Activated naive CD8-positive, alpha-beta T cell treated with anti-CD3 and anti-CD28 coated beads for 36 hours (primary cell): ENCODE results near the gene PYGB. TPM values are rescaled to one million over a fixed set of nuclear protein-coding genes. Genes with fewer than 3 reads are reported as not detected.

ENCODE experiments used
- DNase-seq: peaks from one replicate; pipeline ENCODE4 v3.0.0; 2021
- H3K27ac Mint-ChIP-seq: one replicate; pipeline ENCODE4 v1.8.0; 2022; ENCODE audit warnings: mild to moderate bottlenecking, moderate library complexity, mixed read lengths
- H3K27me3 Mint-ChIP-seq: one replicate; pipeline ENCODE4 v1.8.0; 2022; ENCODE audit warnings: mild to moderate bottlenecking, mixed read lengths
- H3K36me3 Mint-ChIP-seq: one replicate; pipeline ENCODE4 v1.8.0; 2021; ENCODE audit warnings: mild to moderate bottlenecking, mixed read lengths
- H3K4me1 Mint-ChIP-seq: one replicate; pipeline ENCODE4 v1.8.0; 2021; ENCODE audit warnings: mixed read lengths
- H3K4me3 Mint-ChIP-seq: one replicate; pipeline ENCODE4 v1.8.0; 2022; ENCODE audit warnings: mild to moderate bottlenecking, moderate library complexity, mixed read lengths
- H3K9me3 Mint-ChIP-seq: one replicate; pipeline ENCODE4 v1.8.0; 2022; ENCODE audit warnings: mixed read lengths
- total RNA-seq, 2 experiments: library from RNA; stranded (reverse); gene quantifications; one replicate each; pipeline ENCODE4 v1.2.3, GENCODE V29; 2021

PYGB gene
- total RNA-seq, 2 experiments from 2014 or later: 30.3 to 31.0 TPM

DNA sequence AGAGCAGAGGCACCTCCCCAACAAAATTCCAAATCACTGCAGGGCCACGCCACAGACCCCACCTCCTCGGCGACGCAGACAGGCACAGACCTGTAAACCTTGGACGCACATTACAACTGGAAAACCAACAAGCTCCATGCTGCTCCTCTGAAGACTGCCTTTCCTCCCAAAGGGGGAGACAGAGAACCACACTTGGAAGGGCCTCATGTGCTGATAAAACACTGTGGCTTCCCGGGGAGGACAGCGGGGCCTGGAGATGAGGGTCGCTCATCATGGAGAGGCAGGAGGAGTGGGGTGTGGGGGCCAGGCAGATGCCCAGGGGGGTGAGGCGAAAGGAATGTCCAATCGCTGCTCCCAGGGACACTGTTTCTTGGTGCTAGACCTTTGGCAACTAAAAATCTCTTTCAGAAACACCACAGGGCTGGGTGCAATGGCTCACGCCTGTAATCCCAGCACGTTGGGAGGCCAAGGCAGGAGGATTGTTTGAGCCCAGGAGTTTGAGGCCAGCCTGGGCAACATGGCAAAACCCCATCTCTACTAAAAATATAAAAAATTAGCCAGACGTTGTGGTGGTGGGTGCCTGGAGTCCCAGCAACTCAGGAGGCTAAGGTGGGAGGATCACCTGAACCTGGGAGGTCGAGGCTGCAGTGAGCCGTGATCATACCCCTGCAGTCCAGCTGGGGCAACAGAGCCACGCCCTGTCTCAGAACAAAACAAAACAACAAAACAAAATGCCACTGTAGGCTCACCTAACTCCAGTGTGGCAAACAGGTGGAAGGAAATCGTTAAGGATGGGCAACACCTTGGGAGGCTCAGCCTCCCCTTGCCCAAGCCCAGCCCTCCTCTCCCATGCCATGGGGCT, 88.9 kb downstream of the PYGB start:
- Mint-ChIP-seq H3K4me1 (peaks cover 4% of the 10 kb centered on the region), H3K9me3 (peaks cover 1% of the 10 kb centered on the region), H3K27ac (no peak overlapping the region), H3K27me3 (no peaks in the 10 kb centered on the region), H3K4me3 (no peak overlapping the region), H3K36me3 (peaks cover 13% of the 10 kb centered on the region)
- DNase-seq: no peak

DNA sequence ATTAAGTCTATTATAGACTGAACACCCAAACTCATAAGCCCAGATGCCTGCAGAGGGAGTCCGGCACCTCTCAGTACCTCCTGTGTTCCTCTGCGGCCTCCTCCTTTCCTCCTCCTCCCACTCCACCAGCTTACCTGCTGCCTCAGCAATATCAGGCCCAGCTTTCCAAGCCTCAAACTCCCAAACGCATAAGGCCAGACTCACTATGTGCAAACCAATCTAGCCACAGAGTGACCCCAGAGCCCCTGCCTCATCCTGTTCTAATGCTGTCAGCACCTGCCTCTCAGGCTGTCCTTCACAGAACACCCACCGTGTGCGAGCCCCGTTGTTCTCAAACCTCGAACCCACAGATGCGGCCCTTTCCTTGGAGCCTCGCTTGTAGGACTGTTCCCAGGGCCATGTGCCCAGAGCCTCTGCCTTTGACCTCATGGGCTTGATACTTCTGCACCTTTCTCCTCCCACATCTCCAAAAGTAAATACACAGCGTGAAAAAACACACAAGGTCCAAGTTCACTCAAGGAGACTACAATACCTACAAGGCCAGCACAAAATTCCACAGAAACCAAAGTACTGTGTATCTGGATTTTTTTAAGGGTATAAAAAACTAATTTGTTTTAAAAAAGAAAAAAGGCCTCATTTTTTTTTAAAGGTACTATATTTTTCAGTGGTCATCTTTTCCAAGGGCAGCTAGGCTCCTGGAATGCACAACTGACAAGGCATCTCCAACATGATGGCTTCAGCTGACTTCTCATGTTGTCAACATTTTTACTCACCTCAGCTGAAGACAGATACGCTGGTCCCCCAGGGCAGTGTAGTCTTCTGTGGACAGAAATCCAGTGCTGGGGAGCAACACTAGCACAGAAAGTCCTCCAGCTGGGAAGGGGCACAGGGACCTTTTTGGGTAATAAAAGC, 90.5 kb downstream of the PYGB start:
- H3K4me1 Mint-ChIP-seq: peaks cover 4% of the 10 kb centered on the region
- peaks cover 1% of the 10 kb centered on the region for H3K9me3 Mint-ChIP-seq
- no peak overlapping the region for H3K4me3 Mint-ChIP-seq
- H3K27ac Mint-ChIP-seq: no peak overlapping the region
- DNase-seq: no peak
- peaks cover 16% of the 10 kb centered on the region for H3K36me3 Mint-ChIP-seq
- no peaks in the 10 kb centered on the region for H3K27me3 Mint-ChIP-seq

DNA sequence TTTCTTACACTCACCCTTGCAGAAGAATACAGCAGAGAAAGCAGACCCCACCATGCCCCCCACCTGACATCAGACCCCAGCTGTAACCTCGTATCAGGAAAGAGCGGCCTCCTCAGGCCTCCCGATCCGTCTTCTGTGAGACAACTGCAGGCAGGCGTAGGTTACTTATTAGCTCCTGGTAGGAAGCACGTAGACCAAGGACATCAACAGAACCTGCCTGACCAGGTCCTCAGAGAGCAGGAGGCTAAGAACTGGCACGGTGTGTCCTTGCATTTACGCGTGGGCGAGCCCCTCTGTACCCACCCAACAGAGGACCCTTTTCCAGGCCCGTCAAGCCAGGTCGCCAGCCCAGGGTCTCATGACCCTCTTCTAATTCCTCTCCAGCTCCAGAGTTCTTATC, 91.7 kb downstream of the PYGB start:
- Mint-ChIP-seq H3K4me1 (peaks cover 9% of the 10 kb centered on the region), H3K27me3 (no peaks in the 10 kb centered on the region), H3K27ac (no peak overlapping the region), H3K4me3 (no peak overlapping the region), H3K36me3 (peaks cover 21% of the 10 kb centered on the region), H3K9me3 (peaks cover 1% of the 10 kb centered on the region)
- no peak for DNase-seq

DNA sequence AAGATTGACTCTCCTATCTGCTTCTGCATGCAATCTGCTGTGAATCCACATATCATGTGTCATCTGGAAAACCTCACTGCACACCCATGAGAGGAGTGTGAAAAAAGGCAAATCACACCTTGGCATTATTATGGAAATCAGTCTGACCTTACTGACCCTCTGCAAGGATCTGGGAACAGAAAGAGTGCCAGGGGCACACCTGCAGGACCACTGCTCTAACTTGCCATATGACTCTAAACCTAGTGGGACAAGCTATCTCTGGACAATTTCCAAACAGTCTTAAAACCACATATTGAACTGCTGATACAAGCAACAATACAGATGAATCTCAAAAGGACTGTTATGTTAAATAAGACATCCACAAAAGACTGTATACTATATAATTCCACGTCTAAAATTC, 92.5 kb downstream of the PYGB start:
- no peaks in the 10 kb centered on the region for H3K27me3 Mint-ChIP-seq
- no peak overlapping the region for H3K4me3 Mint-ChIP-seq
- no peak overlapping the region for H3K27ac Mint-ChIP-seq
- peaks cover 1% of the 10 kb centered on the region for H3K9me3 Mint-ChIP-seq
- H3K4me1 Mint-ChIP-seq: peaks cover 14% of the 10 kb centered on the region
- H3K36me3 Mint-ChIP-seq: peaks cover 27% of the 10 kb centered on the region
- DNase-seq: no peak

DNA sequence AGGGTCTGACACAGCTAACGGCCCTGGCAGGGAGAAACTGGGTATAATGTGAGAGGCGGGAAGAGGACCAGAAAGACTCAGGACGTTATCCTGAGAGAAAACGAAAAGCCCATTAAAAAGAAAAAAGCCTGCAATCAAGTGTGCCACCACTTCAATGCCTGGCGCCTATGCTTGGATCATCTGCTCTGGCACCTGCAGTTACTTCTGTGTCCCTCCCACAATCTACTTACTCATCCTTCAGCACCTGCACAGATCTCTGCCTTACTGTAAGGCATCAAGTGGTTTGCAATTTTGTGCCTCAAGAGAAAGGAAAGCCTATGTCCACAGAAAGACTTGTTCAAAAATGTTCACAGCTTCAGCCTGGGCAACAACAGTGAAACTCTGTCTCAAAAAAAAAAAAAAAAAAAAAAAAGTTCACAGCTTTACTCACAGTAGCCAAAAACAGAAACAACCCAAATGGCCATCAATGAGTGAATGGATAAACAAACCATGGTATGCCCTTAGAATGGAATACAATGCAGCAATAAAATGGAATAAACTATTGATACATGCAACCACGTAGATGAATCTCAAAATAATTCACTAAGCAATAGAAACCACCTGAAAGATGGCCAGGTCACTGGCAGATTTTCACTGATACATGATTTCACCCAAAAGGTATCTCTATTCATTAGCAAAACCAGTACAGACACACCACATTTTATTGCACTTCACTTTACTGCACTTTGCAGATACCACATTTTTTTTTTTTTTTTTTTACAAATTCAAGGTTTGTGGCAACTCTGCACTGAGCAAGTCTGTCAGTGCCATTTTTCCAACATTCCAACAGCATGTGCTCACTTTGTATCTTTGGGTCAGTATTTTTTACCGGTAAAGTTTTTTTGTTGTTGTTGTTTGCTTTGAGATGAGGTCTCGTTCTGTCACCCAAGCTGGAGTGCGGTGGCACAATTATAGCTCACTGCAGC, 94.1 kb downstream of the PYGB start:
- H3K4me3 Mint-ChIP-seq: no peak overlapping the region
- H3K9me3 Mint-ChIP-seq: no peaks in the 10 kb centered on the region
- no peaks in the 10 kb centered on the region for H3K27me3 Mint-ChIP-seq

DNA sequence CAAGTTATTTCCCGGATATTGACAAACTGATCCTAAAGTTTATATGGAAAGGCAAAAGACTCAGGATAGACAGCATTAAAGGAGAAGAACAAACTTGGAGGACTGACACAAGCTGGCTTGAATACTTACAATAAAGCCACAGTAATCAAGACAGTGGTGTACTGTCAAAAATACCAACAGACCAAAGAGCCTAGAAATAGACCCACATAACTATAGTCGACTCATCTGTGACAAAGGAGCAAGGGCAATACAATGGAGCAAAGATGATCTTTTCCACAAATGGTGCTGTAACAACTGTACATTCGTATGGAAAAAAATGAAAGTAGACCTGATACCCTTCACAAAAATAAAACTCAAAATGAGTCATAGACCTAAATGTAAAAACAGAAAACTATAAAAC, 96.7 kb downstream of the PYGB start:
- H3K27ac Mint-ChIP-seq: no peak overlapping the region

More for the DNA sequence above, 94.1 kb downstream of the PYGB start:
- H3K36me3 Mint-ChIP-seq: peaks cover 20% of the 10 kb centered on the region
- peaks cover 24% of the 10 kb centered on the region for H3K4me1 Mint-ChIP-seq
- H3K27ac Mint-ChIP-seq: no peak overlapping the region
- no peak for DNase-seq

DNA sequence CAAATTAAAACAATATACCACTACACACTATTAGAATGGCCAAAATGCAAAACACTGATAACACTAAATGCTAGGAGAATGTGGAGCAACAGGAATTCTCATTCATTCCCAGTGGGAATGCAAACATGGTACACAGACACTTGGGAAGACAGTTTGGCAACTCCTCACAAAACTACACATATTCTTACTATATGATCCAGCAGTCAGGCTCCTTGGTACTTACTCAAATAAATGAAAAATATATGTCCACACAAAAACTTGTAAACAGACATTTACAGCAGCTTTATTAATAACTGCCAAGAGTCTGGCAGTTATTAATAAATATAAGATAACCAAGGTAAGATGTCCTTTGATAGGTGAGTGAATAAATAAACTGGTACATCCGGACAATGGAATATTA, 97.8 kb downstream of the PYGB start:
- H3K4me3 Mint-ChIP-seq: no peak overlapping the region
- no peaks in the 10 kb centered on the region for H3K9me3 Mint-ChIP-seq
- H3K27me3 Mint-ChIP-seq: no peaks in the 10 kb centered on the region
- DNase-seq: no peak
- peaks cover 22% of the 10 kb centered on the region for H3K4me1 Mint-ChIP-seq
- H3K27ac Mint-ChIP-seq: no peak overlapping the region
- H3K36me3 Mint-ChIP-seq: peaks cover 16% of the 10 kb centered on the region

More for the DNA sequence above, 96.7 kb downstream of the PYGB start:
- H3K4me3 Mint-ChIP-seq: no peak overlapping the region
- peaks cover 17% of the 10 kb centered on the region for H3K36me3 Mint-ChIP-seq
- no peak for DNase-seq
- no peaks in the 10 kb centered on the region for H3K27me3 Mint-ChIP-seq
- H3K9me3 Mint-ChIP-seq: no peaks in the 10 kb centered on the region
- H3K4me1 Mint-ChIP-seq: peaks cover 24% of the 10 kb centered on the region

DNA sequence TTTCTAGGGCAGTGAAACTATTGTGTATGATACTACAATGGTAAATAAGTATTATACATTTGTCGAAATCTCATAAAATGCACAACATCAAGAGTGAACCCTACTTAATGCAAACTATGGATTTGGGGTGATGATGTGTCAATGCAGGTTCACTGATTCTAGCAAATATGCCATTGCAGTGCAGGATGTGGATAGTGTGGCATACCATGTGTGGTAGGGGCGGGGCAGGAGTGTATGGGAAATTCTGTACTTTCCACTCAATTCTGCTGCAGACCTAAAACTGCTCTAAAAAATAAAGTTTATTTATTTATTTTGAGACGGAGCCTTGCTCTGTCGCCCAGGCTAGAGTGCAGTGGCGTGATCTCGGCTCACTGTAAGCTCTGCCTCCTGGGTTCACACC, 98.5 kb downstream of the PYGB start:
- Mint-ChIP-seq H3K9me3 (no peaks in the 10 kb centered on the region), H3K27ac (no peak overlapping the region), H3K36me3 (peaks cover 20% of the 10 kb centered on the region), H3K27me3 (no peaks in the 10 kb centered on the region), H3K4me3 (no peak overlapping the region), H3K4me1 (peaks cover 22% of the 10 kb centered on the region)
- DNase-seq: no peak

Other genes starting within 250 kb of the PYGB start
- gene ACSS1, start 189.9 kb upstream of the PYGB start, total RNA-seq: 10 to 100 TPM; 14.3 to 14.5 TPM
- not detected for gene VSX1, start 165.9 kb upstream of the PYGB start, total RNA-seq
- gene ENTPD6, start 52.4 kb upstream of the PYGB start, total RNA-seq: 10 to 100 TPM; 35.2 to 40.2 TPM
- 10 to 100 TPM; 18.1 to 18.4 TPM for gene ABHD12, start 142.8 kb downstream of the PYGB start, total RNA-seq
- 10 to 100 TPM; 33.9 to 34.1 TPM for gene GINS1, start 159.6 kb downstream of the PYGB start, total RNA-seq